ENCODE measurements around the gene DPY19L3.

DNA sequence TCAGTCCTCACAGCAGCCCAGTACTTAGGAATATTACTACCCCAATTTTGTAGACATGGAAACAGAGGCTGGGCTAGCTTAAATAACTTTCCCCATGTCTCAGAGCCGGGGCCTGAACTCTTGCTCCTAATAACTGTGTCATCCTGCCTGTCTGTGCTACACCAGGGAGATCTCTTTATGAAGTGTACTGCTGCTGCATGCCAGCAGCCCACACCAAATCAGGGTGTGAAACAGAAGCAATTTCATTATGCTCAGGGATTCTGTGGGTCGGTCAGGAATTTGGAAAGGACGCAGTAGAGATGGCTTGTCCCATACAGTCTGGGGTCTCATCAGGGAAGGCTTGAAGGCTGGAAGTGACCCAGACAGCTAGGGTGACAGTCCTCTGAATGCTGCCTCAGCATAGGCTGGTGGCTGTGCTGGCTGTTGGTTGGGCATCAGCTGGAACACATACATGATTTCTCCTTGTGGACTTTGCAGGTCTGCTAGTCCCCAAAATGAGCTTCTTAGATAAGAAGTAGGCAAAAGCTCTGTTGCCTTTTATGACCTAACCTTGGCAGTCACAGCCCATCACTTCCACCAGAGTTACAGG, 37.5 kb upstream of the DPY19L3 start:
- TF ChIP-seq, protein P1, sequence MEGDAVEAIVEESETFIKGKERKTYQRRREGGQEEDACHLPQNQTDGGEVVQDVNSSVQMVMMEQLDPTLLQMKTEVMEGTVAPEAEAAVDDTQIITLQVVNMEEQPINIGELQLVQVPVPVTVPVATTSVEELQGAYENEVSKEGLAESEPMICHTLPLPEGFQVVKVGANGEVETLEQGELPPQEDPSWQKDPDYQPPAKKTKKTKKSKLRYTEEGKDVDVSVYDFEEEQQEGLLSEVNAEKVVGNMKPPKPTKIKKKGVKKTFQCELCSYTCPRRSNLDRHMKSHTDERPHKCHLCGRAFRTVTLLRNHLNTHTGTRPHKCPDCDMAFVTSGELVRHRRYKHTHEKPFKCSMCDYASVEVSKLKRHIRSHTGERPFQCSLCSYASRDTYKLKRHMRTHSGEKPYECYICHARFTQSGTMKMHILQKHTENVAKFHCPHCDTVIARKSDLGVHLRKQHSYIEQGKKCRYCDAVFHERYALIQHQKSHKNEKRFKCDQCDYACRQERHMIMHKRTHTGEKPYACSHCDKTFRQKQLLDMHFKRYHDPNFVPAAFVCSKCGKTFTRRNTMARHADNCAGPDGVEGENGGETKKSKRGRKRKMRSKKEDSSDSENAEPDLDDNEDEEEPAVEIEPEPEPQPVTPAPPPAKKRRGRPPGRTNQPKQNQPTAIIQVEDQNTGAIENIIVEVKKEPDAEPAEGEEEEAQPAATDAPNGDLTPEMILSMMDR (conservative IDR thresholded peaks at IDR 0.05): no peak
- TF ChIP-seq ZFX (IDR thresholded peaks at IDR 0.05): no peak

All from C4-2B (cell line).